ENCODE data around the gene NCAM1. TPM values are rescaled to one million over a fixed set of nuclear protein-coding genes. Genes with fewer than 3 reads are reported as not detected.

Gene NCAM1
- total and polyA plus RNA-seq, 2 of the 13 experiments (the other 11 are each of a cell fraction or from before 2014, with no cell fraction given), result 0.05 TPM; not detected in 1

GRCh38 chr11:113314389-113315301 is 353.4 kb downstream of the NCAM1 start, which contains the start of gene TTC12 (continued):
- TF ChIP-seq SETDB1 (CRISPR knock-in tag; IDR thresholded peaks at IDR 0.05; ENCODE audit: borderline replicate concordance) (no peak), RFX1 (IDR thresholded peaks at IDR 0.05) (peak; percentile 81), ZNF460 (CRISPR knock-in tag; IDR thresholded peaks at IDR 0.05; ENCODE audit: borderline replicate concordance) (no peak), ZNF101 (CRISPR knock-in tag; IDR thresholded peaks at IDR 0.05; ENCODE audit: borderline replicate concordance, low read depth) (no peak), SKIL (CRISPR knock-in tag; IDR thresholded peaks at IDR 0.05; ENCODE audit: borderline replicate concordance) (peak; percentile 81), CBX5 (CRISPR knock-in tag; IDR thresholded peaks at IDR 0.05; ENCODE audit: borderline replicate concordance) (no peak), ZNF549 (CRISPR knock-in tag; IDR thresholded peaks at IDR 0.05) (no peak), ZNF235 (CRISPR knock-in tag; IDR thresholded peaks at IDR 0.05; ENCODE audit: borderline replicate concordance) (no peak), HOXD1 (CRISPR knock-in tag; IDR thresholded peaks at IDR 0.05) (no peak), SP140L (CRISPR knock-in tag; IDR thresholded peaks at IDR 0.05; ENCODE audit: borderline replicate concordance) (no peak), MIXL1 (CRISPR knock-in tag; IDR thresholded peaks at IDR 0.05) (no peak), FOXJ3 (CRISPR knock-in tag; IDR thresholded peaks at IDR 0.05; ENCODE audit: borderline replicate concordance) (no peak), CREM (IDR thresholded peaks at IDR 0.05) (peak; percentile 42; the same call in 1 of the 2 replicates), CREM (CRISPR knock-in tag; IDR thresholded peaks at IDR 0.05) (no peak), ZBTB37 (CRISPR knock-in tag; IDR thresholded peaks at IDR 0.05) (no peak), FLYWCH1 (CRISPR knock-in tag; IDR thresholded peaks at IDR 0.05) (no peak), ZNF567 (CRISPR knock-in tag; IDR thresholded peaks at IDR 0.05; ENCODE audit: borderline replicate concordance) (no peak; the same call in 1 of the 2 replicates)
- TF ChIP-seq, protein P1, sequence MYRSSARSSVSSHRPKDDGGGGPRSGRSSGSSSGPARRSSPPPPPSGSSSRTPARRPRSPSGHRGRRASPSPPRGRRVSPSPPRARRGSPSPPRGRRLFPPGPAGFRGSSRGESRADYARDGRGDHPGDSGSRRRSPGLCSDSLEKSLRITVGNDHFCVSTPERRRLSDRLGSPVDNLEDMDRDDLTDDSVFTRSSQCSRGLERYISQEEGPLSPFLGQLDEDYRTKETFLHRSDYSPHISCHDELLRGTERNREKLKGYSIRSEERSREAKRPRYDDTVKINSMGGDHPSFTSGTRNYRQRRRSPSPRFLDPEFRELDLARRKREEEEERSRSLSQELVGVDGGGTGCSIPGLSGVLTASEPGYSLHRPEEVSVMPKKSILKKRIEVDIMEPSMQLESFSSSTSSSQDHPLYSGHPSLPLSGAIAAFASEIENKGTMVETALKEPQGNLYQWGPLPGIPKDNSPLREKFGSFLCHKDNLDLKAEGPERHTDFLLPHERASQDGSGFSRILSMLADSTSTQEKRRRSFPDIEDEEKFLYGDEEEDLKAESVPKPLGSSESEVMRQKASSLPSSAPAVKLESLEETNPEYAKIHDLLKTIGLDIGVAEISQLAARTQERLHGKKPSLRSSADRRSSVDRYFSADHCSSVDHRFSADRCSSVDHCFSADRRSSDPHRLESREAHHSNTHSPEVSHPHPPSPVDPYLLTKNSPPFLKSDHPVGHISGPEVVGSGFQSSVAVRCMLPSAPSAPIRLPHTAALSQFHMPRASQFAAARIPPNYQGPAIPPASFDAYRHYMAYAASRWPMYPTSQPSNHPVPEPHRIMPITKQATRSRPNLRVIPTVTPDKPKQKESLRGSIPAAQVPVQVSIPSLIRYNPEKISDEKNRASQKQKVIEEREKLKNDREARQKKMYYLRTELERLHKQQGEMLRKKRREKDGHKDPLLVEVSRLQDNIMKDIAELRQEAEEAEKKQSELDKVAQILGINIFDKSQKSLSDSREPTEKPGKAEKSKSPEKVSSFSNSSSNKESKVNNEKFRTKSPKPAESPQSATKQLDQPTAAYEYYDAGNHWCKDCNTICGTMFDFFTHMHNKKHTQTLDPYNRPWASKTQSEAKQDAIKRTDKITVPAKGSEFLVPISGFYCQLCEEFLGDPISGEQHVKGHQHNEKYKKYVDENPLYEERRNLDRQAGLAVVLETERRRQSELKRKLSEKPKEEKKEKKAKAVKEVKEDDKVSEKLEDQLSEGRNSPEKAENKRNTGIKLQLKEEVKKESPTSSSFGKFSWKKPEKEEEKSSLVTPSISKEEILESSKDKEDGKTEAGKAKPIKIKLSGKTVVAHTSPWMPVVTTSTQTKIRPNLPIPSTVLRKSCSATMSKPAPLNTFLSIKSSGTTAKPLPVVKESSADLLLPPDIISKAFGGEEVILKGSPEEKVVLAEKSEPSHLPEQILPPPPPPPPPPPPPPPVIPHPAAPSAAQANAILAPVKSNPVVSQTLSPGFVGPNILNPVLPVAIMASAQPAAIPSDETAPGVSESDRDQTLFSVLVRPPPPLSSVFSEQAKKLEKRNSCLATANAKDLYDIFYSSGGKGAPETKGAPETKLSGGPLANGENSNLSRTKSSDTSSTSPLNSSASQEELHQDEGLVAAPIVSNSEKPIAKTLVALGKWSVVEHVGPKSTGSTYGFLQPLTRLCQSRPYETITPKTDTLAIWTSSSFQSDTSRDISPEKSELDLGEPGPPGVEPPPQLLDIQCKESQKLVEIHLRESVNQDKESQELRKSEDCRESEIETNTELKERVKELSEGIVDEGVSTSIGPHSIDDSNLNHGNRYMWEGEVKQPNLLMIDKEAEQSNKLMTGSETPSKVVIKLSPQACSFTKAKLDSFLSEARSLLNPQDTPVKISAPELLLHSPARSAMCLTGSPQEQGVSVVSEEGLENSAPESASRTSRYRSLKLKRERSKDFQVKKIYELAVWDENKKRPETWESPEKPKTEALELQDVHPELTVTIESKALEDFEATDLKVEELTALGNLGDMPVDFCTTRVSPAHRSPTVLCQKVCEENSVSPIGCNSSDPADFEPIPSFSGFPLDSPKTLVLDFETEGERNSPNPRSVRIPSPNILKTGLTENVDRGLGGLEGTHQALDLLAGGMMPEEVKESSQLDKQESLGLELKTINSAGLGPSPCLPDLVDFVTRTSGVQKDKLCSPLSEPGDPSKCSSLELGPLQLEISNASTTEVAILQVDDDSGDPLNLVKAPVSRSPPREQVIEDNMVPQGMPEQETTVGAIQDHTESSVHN (CRISPR knock-in tag; IDR thresholded peaks at IDR 0.05), result 0 out of 2 replicates have a peak, but pooled peaks have one; percentile 28
